NOMO-1 treated with DMSO at 0.1 percent for 48 hours (cell line): Measurements from ENCODE around the gene SRSF10.
"Not testable (repeated sequence)": the region's sequence is repeated elsewhere in the genome, so short reads cannot be mapped to it uniquely, and the experiment has no call there.

Experiments
- DNase-seq: peaks from one replicate; lab custom pipeline; 2025; ENCODE audit not compliant: unreplicated experiment; lab: John Stamatoyannopoulos, UW

SRSF10 gene

GRCh38 chr1:23999156-23999671 is 19.1 kb upstream of the SRSF10 start:
- no peak for DNase-seq

- no peak for DNase-seq
Observed at GRCh38 chr1:23997812-23998211, 17.7 kb upstream of the SRSF10 start.

- no peak for DNase-seq
Observed at GRCh38 chr1:23996700-23997229, 16.6 kb upstream of the SRSF10 start.

- no peak for DNase-seq
Observed at GRCh38 chr1:23995431-23995837, 15.3 kb upstream of the SRSF10 start.

GRCh38 chr1:23992011-23992410 is 11.9 kb upstream of the SRSF10 start:
- DNase-seq = not testable (repeated sequence)

GRCh38 chr1:23989263-23989662 is 9.1 kb upstream of the SRSF10 start:
- no peak for DNase-seq

GRCh38 chr1:23987038-23987437 is 6.9 kb upstream of the SRSF10 start:
- not testable (repeated sequence) for DNase-seq

GRCh38 chr1:23984417-23985186 is 4.5 kb upstream of the SRSF10 start:
- DNase-seq = no peak

GRCh38 chr1:23980728-23981070 is 572 bp upstream of the SRSF10 start:
- peak; percentile 85 for DNase-seq

- DNase-seq = no peak
Observed at GRCh38 chr1:23979387-23979880, 693 bp downstream of the SRSF10 start.

- no peak for DNase-seq
Observed at GRCh38 chr1:23978805-23979204, 1.3 kb downstream of the SRSF10 start.

- DNase-seq = no peak
Observed at GRCh38 chr1:23977854-23978191, 2.3 kb downstream of the SRSF10 start.

- no peak for DNase-seq
Observed at GRCh38 chr1:23977187-23977853, 2.8 kb downstream of the SRSF10 start.

GRCh38 chr1:23967871-23968270 is 12.3 kb downstream of the SRSF10 start:
- no peak for DNase-seq

- DNase-seq = no peak
Observed at GRCh38 chr1:23966973-23967493, 13.1 kb downstream of the SRSF10 start.

- DNase-seq = no peak
Observed at GRCh38 chr1:23964790-23965740, 15.1 kb downstream of the SRSF10 start.

- DNase-seq = no peak
Observed at GRCh38 chr1:23964235-23964668, 15.9 kb downstream of the SRSF10 start.

- no peak for DNase-seq
Observed at GRCh38 chr1:23963617-23964234, 16.4 kb downstream of the SRSF10 start.

- peak; percentile 9 for DNase-seq
Observed at GRCh38 chr1:23960291-23961020, 19.7 kb downstream of the SRSF10 start.
